OCI-LY7 (cell line): ENCODE measurements around the gene RAD9A. TPM values are rescaled to one million over a fixed set of nuclear protein-coding genes. Genes with fewer than 3 reads are reported as not detected.

Experiments used
- BruUV-seq: library from RNA; stranded (reverse); fragments of 400-500 nt; replicated peaks from 2 replicates; lab custom pipeline; 2021; lab: Mats Ljungman, UMichigan
- CTCF ChIA-PET: fragments of 300-600 bp; sonication (Branson Sonifier 250); formaldehyde crosslinking; loops from one replicate; lab custom pipeline; 2022; ENCODE audit warnings: antibody characterized with exemption; ENCODE audit not compliant: unreplicated experiment; lab: Charles Lee
- POLR2A ChIA-PET: fragments of 300-600 bp; sonication (Branson Sonifier 250); formaldehyde crosslinking; loops from one replicate; lab custom pipeline; 2022; ENCODE audit warnings: antibody characterized with exemption; lab: Charles Lee
- DNase-seq: peaks from one replicate; pipeline ENCODE4 v3.0.0-alpha.2; 2015; ENCODE audit warnings: low spot score
- H2AFZ ChIP-seq: fragments of 200-600 bp; sonication (generic), shearing (Covaris generic); 2 replicates; pipeline ENCODE4 v1.6.1; 2014; ENCODE audit warnings: mild to moderate bottlenecking, antibody characterized with exemption, low read length, moderate library complexity
- H3K27ac ChIP-seq: fragments of 200-600 bp; sonication (generic); 2 replicates; pipeline ENCODE4 v1.5.1; 2014; ENCODE audit warnings: mixed run types, low read depth, mild to moderate bottlenecking, moderate library complexity, low read length, inconsistent platforms; ENCODE audit not compliant: poor library complexity, severe bottlenecking
- H3K36me3 ChIP-seq: fragments of 200-600 bp; sonication (generic); 2 replicates; pipeline ENCODE4 v1.6.1; 2014; ENCODE audit warnings: mild to moderate bottlenecking, antibody characterized with exemption, low read length, moderate library complexity, mixed read lengths; ENCODE audit not compliant: insufficient read depth
- H3K4me1 ChIP-seq: fragments of 200-600 bp; sonication (generic); 2 replicates; pipeline ENCODE4 v1.5.1; 2014; ENCODE audit warnings: mild to moderate bottlenecking, low read length; ENCODE audit not compliant: insufficient read depth, poor library complexity, severe bottlenecking
- H3K4me2 ChIP-seq: fragments of 200-600 bp; sonication (generic); 2 replicates; pipeline ENCODE4 v1.6.1; 2014; ENCODE audit warnings: mild to moderate bottlenecking, low read length
- H3K4me3 ChIP-seq: fragments of 200-600 bp; sonication (generic); 2 replicates; pipeline ENCODE4 v1.5.1; 2014; ENCODE audit warnings: mild to moderate bottlenecking, low read depth, low read length; ENCODE audit not compliant: poor library complexity, severe bottlenecking
- H3K79me2 ChIP-seq: fragments of 200-600 bp; sonication (generic); 2 replicates; pipeline ENCODE4 v1.6.1; 2016; ENCODE audit warnings: low read depth, mild to moderate bottlenecking, low read length, moderate library complexity, mixed read lengths; ENCODE audit not compliant: insufficient read depth
- H3K9me2 ChIP-seq: fragments of 200-600 bp; sonication (generic); 2 replicates; pipeline ENCODE4 v1.6.1; 2016; ENCODE audit warnings: mild to moderate bottlenecking, low read length, mixed read lengths; ENCODE audit not compliant: insufficient read depth
- H3K9me3 ChIP-seq: fragments of 200-600 bp; sonication (generic); 2 replicates; pipeline ENCODE4 v1.6.1; 2014; ENCODE audit warnings: mild to moderate bottlenecking, mixed run types, low read length, mixed read lengths
- H4K20me1 ChIP-seq: fragments of 200-600 bp; sonication (generic); 2 replicates; pipeline ENCODE4 v1.6.1; 2014; ENCODE audit warnings: mild to moderate bottlenecking, antibody characterized with exemption, low read length, moderate library complexity, mixed read lengths; ENCODE audit not compliant: insufficient read depth
- EZH2phosphoT487 ChIP-seq: fragments of 200-600 bp; sonication (generic); IDR thresholded peaks from 2 replicates; pipeline ENCODE4 v1.6.1; 2018; ENCODE audit warnings: low read depth, borderline replicate concordance, mild to moderate bottlenecking, mixed run types, antibody characterized with exemption, low read length, moderate library complexity, mixed read lengths
- intact Hi-C: fragments of 100-400 bp; cut with micrococcal nuclease; formaldehyde crosslinking; loops from one replicate; pipeline ENCODE4 v1.10.0; 2022; ENCODE audit not compliant: unreplicated experiment
- total RNA-seq, 2 experiments: library from RNA; depleted of rRNA in 1 of 2; stranded (reverse); fragments of >200 nt in 1 of 2; shearing (Covaris generic) in 1 of 2; gene quantifications; 2 replicates each; pipeline ENCODE4 v1.2.3, GENCODE V29; 2014 to 2022
- TF ChIP-seq, protein P1 (sequence below): fragments of 200-600 bp; sonication (generic); conservative IDR thresholded peaks from 2 replicates; pipeline ENCODE4 v1.5.1; 2014; ENCODE audit warnings: mild to moderate bottlenecking, antibody characterized with exemption, low read length, moderate library complexity, mixed read lengths

The RAD9A gene
- total RNA-seq, 2 experiments from 2014 or later: 51.0 to 62.2 TPM

DNA sequence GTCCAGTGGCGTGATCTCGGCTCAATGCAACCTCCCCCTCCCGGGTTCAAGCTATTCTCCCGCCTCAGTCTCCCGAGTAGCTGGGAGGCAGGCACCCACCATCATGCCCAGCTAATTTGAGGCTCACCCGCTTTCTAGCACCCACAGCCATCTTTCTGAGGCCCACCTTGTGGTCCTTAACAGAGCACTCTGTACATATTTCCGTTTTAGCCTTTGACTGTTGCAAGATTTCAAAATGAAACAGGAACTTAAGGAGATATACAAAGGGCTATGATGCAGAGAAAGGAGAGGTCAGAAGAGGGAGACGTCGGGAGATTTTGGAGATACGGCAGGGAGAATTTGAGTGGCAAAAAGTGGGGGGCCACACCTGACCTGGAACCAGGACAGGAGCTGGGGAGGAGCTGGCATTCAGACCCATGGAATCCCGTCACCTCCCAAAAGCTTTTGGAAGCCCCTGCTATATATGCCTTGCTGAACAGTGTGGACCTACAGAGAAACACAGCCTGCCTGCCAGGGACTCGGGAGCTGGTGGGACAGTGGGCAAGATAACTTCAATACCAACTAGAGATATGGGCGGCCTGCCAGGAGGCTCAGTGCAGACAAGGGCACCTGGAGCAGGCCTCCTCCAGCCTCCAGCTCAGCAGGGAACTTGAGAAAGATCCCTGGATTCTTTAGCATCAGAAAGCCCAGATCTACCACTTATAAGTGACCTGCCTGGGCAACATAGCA lies 10.4 kb upstream of the RAD9A start:
- Histone ChIP-seq H2AFZ (peak overlapping the region; percentile 79), H3K4me3 (peak overlapping the region; percentile 19), H3K9me2 (no peaks in the 10 kb centered on the region), H3K36me3 (no peaks in the 10 kb centered on the region), H3K79me2 (no peaks in the 10 kb centered on the region), H3K27ac (peak overlapping the region; percentile 48), H3K9me3 (no peaks in the 10 kb centered on the region), H4K20me1 (no peaks in the 10 kb centered on the region), H3K4me2 (peak overlapping the region; percentile 52), H3K4me1 (peaks cover 20% of the 10 kb centered on the region)
- DNase-seq: peak; percentile 59
- intact Hi-C loops: loop anchor here (5.0 kb wide), 2 partner anchors 284 to 299 kb away; no protein-coding TSS in a partner anchor
- CTCF ChIA-PET: interaction anchor here (1.6 to 4.3 kb wide), 4 partner anchors 19 to 36 kb away, joined by 4 to 136 read pairs (median 7); partner anchors contain the start of gene POLD4
- POLR2A ChIA-PET: interaction anchor here (0.7 to 7.7 kb wide), 8 partner anchors 9 to 97 kb away, joined by 3 to 106 read pairs (median 4); partner anchors contain the start of genes POLD4 and PPP1CA
- TF ChIP-seq EZH2phosphoT487: no peak
- TF ChIP-seq, protein P1, sequence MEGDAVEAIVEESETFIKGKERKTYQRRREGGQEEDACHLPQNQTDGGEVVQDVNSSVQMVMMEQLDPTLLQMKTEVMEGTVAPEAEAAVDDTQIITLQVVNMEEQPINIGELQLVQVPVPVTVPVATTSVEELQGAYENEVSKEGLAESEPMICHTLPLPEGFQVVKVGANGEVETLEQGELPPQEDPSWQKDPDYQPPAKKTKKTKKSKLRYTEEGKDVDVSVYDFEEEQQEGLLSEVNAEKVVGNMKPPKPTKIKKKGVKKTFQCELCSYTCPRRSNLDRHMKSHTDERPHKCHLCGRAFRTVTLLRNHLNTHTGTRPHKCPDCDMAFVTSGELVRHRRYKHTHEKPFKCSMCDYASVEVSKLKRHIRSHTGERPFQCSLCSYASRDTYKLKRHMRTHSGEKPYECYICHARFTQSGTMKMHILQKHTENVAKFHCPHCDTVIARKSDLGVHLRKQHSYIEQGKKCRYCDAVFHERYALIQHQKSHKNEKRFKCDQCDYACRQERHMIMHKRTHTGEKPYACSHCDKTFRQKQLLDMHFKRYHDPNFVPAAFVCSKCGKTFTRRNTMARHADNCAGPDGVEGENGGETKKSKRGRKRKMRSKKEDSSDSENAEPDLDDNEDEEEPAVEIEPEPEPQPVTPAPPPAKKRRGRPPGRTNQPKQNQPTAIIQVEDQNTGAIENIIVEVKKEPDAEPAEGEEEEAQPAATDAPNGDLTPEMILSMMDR: no peak; the same call in 1 of the 2 replicates
- no TSS peak for BruUV-seq

DNA sequence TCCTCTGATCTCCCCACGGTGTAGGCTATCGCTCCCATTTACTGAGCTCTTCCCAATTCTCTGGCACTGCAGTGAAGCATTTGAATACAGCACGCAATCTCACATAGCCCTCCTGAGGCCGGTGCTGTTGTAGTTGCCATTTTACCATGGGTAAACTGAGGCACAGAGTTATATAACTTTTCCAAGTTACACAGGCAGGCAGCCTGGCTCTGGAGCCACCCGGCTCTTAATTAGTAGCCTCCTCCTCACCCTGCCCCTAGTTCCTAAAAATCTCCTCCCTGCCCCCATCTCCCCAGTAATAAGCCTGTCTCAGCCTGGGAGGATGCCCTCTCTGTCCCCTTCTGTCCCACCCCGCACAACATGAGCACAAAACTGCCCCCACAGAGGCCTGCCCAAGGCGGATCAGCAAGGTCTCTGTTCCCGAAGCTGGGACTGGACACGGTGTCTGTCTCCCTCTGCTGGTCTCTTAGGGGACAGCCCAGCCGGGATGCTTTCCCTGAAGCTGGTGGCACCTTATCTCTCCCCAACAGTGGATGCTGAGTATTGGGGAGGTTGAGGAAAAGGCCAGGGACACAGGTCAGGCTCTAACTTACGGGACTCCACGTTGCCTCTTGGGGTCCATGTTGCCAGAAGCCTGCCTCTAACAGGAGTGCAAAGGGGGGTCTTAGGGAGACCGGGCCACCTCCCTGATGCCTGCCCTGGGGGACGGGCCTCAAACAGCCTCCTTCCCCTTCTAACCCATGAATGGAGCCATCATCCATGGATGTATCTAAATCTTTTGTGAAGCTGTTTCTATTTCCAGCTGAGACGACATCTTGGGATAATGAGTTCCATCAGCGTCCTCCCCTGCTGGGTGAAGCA lies 9.3 kb upstream of the RAD9A start:
- Histone ChIP-seq H3K9me2 (no peaks in the 10 kb centered on the region), H3K27ac (no peak overlapping the region), H2AFZ (no peak overlapping the region), H3K9me3 (no peaks in the 10 kb centered on the region), H3K79me2 (no peaks in the 10 kb centered on the region), H3K4me1 (peaks cover 29% of the 10 kb centered on the region), H3K4me2 (no peak overlapping the region), H3K4me3 (no peak overlapping the region), H3K36me3 (no peaks in the 10 kb centered on the region), H4K20me1 (no peaks in the 10 kb centered on the region)
- peak; percentile 88 for DNase-seq
- TF ChIP-seq EZH2phosphoT487: no peak
- TF ChIP-seq, protein P1: peak; percentile 97
- CTCF ChIA-PET: interaction anchor here (1.8 to 4.3 kb wide), 3 partner anchors 20 to 37 kb away, joined by 4 to 136 read pairs (median 7); partner anchors contain the start of gene POLD4
- no TSS peak for BruUV-seq
- POLR2A ChIA-PET: interaction anchor here (0.7 to 7.7 kb wide), 4 partner anchors 29 to 1070 kb away, joined by 7 to 106 read pairs (median 18); partner anchors contain the start of gene POLD4
- intact Hi-C loops: loop anchor here (1.0 to 5.0 kb wide), 7 partner anchors 25 to 300 kb away; partner anchors contain the start of gene ANKRD13D
